ENCODE data around the gene GDAP2.

DNA sequence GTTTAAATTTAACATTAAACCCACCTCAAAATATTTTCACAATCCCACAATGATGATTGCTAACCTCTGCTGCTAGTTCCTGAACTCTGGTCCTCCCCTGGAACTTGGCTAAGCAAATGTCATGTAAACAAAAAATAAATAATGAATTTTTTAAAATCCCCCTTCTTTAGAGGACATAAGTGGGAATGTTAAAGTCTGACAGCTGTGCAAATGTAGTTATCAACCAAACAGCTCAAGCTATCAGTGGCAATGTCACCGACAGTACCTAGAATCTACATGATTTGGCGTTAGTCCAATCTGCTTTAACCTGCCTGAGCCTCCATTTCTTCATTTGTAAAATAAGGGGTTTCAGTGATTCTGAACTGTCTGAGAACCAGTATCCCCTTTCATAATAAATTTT, 67.7 kb downstream of the GDAP2 start:
- TF ChIP-seq, protein P1, sequence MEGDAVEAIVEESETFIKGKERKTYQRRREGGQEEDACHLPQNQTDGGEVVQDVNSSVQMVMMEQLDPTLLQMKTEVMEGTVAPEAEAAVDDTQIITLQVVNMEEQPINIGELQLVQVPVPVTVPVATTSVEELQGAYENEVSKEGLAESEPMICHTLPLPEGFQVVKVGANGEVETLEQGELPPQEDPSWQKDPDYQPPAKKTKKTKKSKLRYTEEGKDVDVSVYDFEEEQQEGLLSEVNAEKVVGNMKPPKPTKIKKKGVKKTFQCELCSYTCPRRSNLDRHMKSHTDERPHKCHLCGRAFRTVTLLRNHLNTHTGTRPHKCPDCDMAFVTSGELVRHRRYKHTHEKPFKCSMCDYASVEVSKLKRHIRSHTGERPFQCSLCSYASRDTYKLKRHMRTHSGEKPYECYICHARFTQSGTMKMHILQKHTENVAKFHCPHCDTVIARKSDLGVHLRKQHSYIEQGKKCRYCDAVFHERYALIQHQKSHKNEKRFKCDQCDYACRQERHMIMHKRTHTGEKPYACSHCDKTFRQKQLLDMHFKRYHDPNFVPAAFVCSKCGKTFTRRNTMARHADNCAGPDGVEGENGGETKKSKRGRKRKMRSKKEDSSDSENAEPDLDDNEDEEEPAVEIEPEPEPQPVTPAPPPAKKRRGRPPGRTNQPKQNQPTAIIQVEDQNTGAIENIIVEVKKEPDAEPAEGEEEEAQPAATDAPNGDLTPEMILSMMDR (IDR thresholded peaks at IDR 0.05) = no peak
- TF ChIP-seq POLR2A (IDR thresholded peaks at IDR 0.05) = no peak
